D341Med (cell line): ENCODE results near the gene CPT1B.
"Not testable (repeated sequence)": the region's sequence is repeated elsewhere in the genome, so short reads cannot be mapped to it uniquely, and the experiment has no call there.

Source experiments
- DNase-seq: peaks from one replicate; pipeline ENCODE4 v3.0.0; 2012; ENCODE audit warnings: low spot score

The CPT1B gene

GRCh38 chr22:50527921-50528681, 50.1 kb downstream of the CPT1B start:
- no peak for DNase-seq

- DNase-seq = no peak
Measured at GRCh38 chr22:50526834-50527801, 51.1 kb downstream of the CPT1B start.

- DNase-seq = peak; percentile 89
Measured at GRCh38 chr22:50526108-50526833, 52.0 kb downstream of the CPT1B start.

- DNase-seq = no peak
Measured at GRCh38 chr22:50525858-50526107, 52.4 kb downstream of the CPT1B start.

- DNase-seq = peak; percentile 100
Measured at GRCh38 chr22:50525104-50525857, 52.9 kb downstream of the CPT1B start, which contains the start of gene SCO2. Gene SCO2, minus strand, starts transcription at chr22:50525598. Its CDS starts 1,187 bp downstream, at chr22:50524411.

- peak; percentile 54 for DNase-seq
Measured at GRCh38 chr22:50524676-50525103, 53.5 kb downstream of the CPT1B start.

- DNase-seq = peak; percentile 33
Measured at GRCh38 chr22:50523806-50524675, 54.2 kb downstream of the CPT1B start.

GRCh38 chr22:50523458-50523805, 54.8 kb downstream of the CPT1B start:
- DNase-seq = peak; percentile 16

- peak; percentile 28 for DNase-seq
Measured at GRCh38 chr22:50522806-50523438, 55.3 kb downstream of the CPT1B start.

- DNase-seq = peak; percentile 13
Measured at GRCh38 chr22:50522208-50522805, 55.9 kb downstream of the CPT1B start.

- peak; percentile 13 for DNase-seq
Measured at GRCh38 chr22:50521710-50522109, 56.5 kb downstream of the CPT1B start.

- peak; percentile 18 for DNase-seq
Measured at GRCh38 chr22:50520826-50521453, 57.3 kb downstream of the CPT1B start.

- DNase-seq = not testable (repeated sequence)
Measured at GRCh38 chr22:50520184-50520583, 58.0 kb downstream of the CPT1B start.

GRCh38 chr22:50519151-50519550, 59.1 kb downstream of the CPT1B start:
- peak; percentile 13 for DNase-seq
